CD4-positive, alpha-beta T cell treated with Interleukin-6 for 4 hours (primary cell): ENCODE results near the gene PXN.

Experiments
- DNase-seq: peaks from one replicate; pipeline ENCODE4 v3.0.0-alpha.2; 2020; ENCODE audit warnings: mixed read lengths

The PXN gene

GRCh38 chr12:120167529-120168095, 97.9 kb downstream of the PXN start:
- DNase-seq: no peak

GRCh38 chr12:120164293-120164692, 101.2 kb downstream of the PXN start:
- no peak for DNase-seq

GRCh38 chr12:120162763-120163162, 102.8 kb downstream of the PXN start:
- no peak for DNase-seq

GRCh38 chr12:120161852-120162251, 103.7 kb downstream of the PXN start:
- no peak for DNase-seq
